Mucosa of rectum (tissue), 2 donors: ENCODE measurements around the gene SOST.
A peak's percentile ranks its signal among the peaks of the same experiment; 100 is the strongest.

Source experiments
- H3K27ac ChIP-seq, 2 donors: one replicate each; pipeline ENCODE4 v1.7.0; 2013; ENCODE audit warnings: inconsistent platforms in 2 of 2, low read depth in 2 of 2, low read length in 2 of 2
- H3K27me3 ChIP-seq, 2 donors: one replicate each; pipeline ENCODE4 v1.7.0; 2013; ENCODE audit warnings: low read length in 2 of 2; ENCODE audit not compliant: control insufficient read depth in 2 of 2, insufficient read depth in 2 of 2
- H3K36me3 ChIP-seq, 2 donors: one replicate each; pipeline ENCODE4 v1.7.0; 2013; ENCODE audit warnings: low read length in 2 of 2; ENCODE audit not compliant: control insufficient read depth in 2 of 2, insufficient read depth in 2 of 2
- H3K4me1 ChIP-seq, 2 donors: one replicate each; pipeline ENCODE4 v1.7.0; 2013; ENCODE audit warnings: low read length in 2 of 2, mild to moderate bottlenecking in 1 of 2; ENCODE audit not compliant: control insufficient read depth in 2 of 2, insufficient read depth in 2 of 2
- H3K4me3 ChIP-seq, 2 donors: one replicate each; pipeline ENCODE4 v1.7.0; 2013; ENCODE audit warnings: low read length in 2 of 2
- H3K9ac ChIP-seq, 2 donors: one replicate each; pipeline ENCODE4 v1.7.0; 2013; ENCODE audit warnings: low read length in 2 of 2, low read depth in 1 of 2, mild to moderate bottlenecking in 1 of 2
- H3K9me3 ChIP-seq, 2 donors: one replicate each; pipeline ENCODE4 v1.7.0; 2013; ENCODE audit warnings: low read length in 2 of 2; ENCODE audit not compliant: control insufficient read depth in 2 of 2
- donor health status: healthy.
- donor health status: Normal muscosa, but diverticular disease.

Gene SOST

GRCh38 chr17:43713494-43714162 lies 45.0 kb downstream of the SOST start:
- Histone ChIP-seq H3K9ac (peak overlapping the region in 1 of 2 donors; percentile 7), H3K27me3 (peaks cover 9 to 21% of the 10 kb centered on the region in 2 donors), H3K27ac (no peak overlapping the region), H3K36me3 (no peaks in the 10 kb centered on the region), H3K9me3 (no peaks in the 10 kb centered on the region), H3K4me3 (peak overlapping the region; percentile 34 to 37), H3K4me1 (peaks cover 0 to 4% of the 10 kb centered on the region in 2 donors)

DNA sequence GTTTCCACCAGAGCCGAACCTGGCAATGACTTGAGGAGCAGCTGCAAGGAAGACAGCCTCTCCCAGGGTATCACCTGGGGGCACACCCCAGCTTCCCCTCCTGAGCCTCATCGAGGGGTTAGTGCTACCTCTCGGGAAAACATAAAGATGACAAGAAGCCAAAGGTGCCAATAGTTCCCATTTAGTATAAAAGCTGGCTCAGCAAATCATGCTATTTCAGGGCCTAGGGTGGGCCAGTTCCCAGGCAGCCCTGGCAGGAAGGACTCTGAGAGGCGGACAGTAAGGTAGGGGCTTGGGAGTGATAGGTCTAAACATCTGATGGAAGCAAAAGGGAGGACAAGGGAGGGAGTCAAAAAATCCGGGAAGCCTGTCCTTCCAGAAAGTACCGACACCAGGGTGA lies 46.2 kb downstream of the SOST start:
- H3K27me3 ChIP-seq: peaks cover 11 to 21% of the 10 kb centered on the region in 2 donors

GRCh38 chr17:43710101-43710500 lies 48.5 kb downstream of the SOST start:
- no peak overlapping the region for H3K4me3 ChIP-seq
- no peaks in the 10 kb centered on the region for H3K9me3 ChIP-seq
- no peak overlapping the region for H3K27ac ChIP-seq
- peaks cover 8 to 21% of the 10 kb centered on the region in 2 donors for H3K27me3 ChIP-seq
- no peak overlapping the region for H3K9ac ChIP-seq
- peaks cover 0 to 4% of the 10 kb centered on the region in 2 donors for H3K4me1 ChIP-seq
- H3K36me3 ChIP-seq: no peaks in the 10 kb centered on the region

More for the DNA sequence above, 46.2 kb downstream of the SOST start:
- Histone ChIP-seq H3K9me3 (no peaks in the 10 kb centered on the region), H3K27ac (no peak overlapping the region), H3K4me3 (no peak overlapping the region), H3K4me1 (peaks cover 0 to 4% of the 10 kb centered on the region in 2 donors), H3K9ac (no peak overlapping the region), H3K36me3 (no peaks in the 10 kb centered on the region)

GRCh38 chr17:43709210-43709609 lies 49.4 kb downstream of the SOST start:
- Histone ChIP-seq H3K9ac (no peak overlapping the region), H3K27ac (no peak overlapping the region), H3K4me3 (no peak overlapping the region), H3K36me3 (no peaks in the 10 kb centered on the region), H3K4me1 (peaks cover 0 to 4% of the 10 kb centered on the region in 2 donors), H3K27me3 (peaks cover 4 to 15% of the 10 kb centered on the region in 2 donors), H3K9me3 (no peaks in the 10 kb centered on the region)

DNA sequence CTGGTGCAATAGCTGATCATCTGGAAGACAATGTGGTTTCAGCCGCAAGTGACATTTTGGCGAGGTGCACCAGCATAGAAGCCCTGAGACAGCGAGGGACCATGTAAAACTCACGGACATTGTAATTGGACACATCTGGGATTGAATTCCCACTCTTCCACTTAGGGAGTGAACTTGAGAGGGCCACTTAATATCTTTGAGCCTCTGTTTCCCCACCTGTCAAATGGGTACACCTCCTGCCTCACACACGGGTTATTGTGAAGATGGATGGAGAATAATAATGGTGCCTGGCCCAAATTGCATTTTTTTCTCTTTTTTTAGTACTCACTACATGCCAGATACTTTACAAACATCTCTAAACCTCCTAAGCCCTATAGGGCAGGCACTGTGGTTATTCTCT lies 51.4 kb downstream of the SOST start:
- Histone ChIP-seq H3K36me3 (no peaks in the 10 kb centered on the region), H3K4me3 (no peak overlapping the region), H3K4me1 (no peaks in the 10 kb centered on the region), H3K27me3 (peaks cover 1 to 6% of the 10 kb centered on the region in 2 donors), H3K27ac (no peak overlapping the region), H3K9ac (no peak overlapping the region), H3K9me3 (no peaks in the 10 kb centered on the region)

GRCh38 chr17:43706235-43706634 lies 52.4 kb downstream of the SOST start:
- H3K27me3 ChIP-seq: peaks cover 1 to 3% of the 10 kb centered on the region in 2 donors
- no peaks in the 10 kb centered on the region for H3K4me1 ChIP-seq
- H3K4me3 ChIP-seq: no peak overlapping the region
- no peak overlapping the region for H3K9ac ChIP-seq
- H3K36me3 ChIP-seq: no peaks in the 10 kb centered on the region
- no peaks in the 10 kb centered on the region for H3K9me3 ChIP-seq
- H3K27ac ChIP-seq: no peak overlapping the region
